ENCODE measurements around the gene YBX2.

The YBX2 gene

GRCh38 chr17:7322520-7323194, 28.2 kb upstream of the YBX2 start:
- no peak for DNase-seq

GRCh38 chr17:7321466-7321865, 27.0 kb upstream of the YBX2 start:
- no peak for DNase-seq

GRCh38 chr17:7318121-7318860, 23.9 kb upstream of the YBX2 start:
- DNase-seq: no peak

- no peak for DNase-seq
Observed at GRCh38 chr17:7317161-7317803, 22.8 kb upstream of the YBX2 start.

DNA sequence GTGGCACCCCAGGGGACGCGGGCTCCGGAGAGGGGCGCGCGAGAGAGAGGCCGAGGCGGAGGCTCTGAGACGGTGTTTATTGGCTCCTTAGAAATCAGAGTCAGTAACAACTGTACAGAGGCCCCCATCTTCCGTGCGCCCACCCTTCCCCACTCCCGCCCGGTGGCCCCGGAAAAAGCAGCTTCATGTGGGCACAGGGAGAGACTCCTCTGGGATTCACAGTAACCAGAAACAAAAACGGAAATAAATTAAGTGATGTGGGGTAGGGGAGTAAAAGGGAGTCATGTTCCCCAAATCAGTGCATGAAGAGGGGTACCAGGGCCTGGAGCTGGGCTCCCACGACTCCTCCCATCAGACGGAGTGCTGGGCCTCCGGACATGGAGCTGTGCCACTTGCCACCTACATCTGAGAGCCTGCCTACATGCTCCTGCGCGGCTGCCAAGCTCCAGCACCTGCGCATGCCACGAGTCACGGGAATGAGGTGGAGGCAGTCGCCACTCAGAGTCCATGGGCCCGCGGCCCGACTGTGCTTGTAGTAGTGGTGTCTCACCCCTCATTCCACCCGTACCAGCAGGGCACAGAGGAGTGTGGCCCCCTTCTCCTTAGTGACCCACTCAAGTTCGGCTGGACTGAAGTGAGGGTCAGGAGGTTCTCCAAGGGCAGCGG, 21.3 kb upstream of the YBX2 start:
- DNase-seq: no peak

DNA sequence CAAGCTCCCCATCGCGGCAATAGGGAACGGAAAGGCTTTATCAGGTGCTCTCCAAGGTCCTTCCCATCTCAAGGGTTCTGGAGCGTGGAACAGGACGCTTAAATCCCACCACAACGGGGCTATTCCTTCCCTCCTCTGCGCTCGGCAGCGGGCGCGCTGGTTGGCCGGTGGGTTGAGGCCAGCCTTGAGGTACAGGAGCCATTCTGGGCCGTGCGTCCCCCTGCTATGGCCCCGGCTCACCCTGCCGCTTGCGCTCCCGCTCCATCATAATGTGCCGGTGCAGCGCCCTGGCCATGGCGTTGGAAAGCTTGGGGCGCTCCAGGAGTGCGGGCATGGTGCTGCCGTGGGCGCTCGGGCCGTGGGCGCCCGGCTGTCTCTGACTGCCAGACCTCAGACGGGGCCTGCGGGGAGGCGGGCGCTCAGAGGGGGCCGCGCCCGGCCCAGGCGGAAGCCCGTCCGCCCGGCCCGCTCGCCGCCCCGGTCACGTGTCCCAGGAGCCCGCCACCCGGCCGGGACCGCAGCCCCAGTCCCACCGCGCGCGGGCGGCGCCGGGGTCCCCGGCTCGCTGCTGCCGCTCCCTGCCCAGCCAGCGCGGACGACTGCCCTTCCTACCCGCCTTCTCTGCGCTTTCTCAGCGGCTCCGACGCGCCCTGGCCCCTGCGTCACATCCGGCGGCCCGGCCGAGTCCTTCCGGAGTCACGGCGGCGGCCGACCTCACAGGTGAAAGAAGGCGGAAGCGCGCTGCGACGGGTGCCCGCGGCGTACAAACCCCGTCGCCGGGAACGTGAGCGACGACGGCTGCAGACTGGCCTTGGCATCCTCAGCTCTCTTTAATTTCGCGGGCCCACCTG, 20.5 kb upstream of the YBX2 start, which contains the start of gene GPS2:
GPS2 (minus strand) TSS at position 642 of the 851 bp plus-strand sequence; CDS start at position 334, 308 bp downstream.
- DNase-seq: peak; percentile 95

DNA sequence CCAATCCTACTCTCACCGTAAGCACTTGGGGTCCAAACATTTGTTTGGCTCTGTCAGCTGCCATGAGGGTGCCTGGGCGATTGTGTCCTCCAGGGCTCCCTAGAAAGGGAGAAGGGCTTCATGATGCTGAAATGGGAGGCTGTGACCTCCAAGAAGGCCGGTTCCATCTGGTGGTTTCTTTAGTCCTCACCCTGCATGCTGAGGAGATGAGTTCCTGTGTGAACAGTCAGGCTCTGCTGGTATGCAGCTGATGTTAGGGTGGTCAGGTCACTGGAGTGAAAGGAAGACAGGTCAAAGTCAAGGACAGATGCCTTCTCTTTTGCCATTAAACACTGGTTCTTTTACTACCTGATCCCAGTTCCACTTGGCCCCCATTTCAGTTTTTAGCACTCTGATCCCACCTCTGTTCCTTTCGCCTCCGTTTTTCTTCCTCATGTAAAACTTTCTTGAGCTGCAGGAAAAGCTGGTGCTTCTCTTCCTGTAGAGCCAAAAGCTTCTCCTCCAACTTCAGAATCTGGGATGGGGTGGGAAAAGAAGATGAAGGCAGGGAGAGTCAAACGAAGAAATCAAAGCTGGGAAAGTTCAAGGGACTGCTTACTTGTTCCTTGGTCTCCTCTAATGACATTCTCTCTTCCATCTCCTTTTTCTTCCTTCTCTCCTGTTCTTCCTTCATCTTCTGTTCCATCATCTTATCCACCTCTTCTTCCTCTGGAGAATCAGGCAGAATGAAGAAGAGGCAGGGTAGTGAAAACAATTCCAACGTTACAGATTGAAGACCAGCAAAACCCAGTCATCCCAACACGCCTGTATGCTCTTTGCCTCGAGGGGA, 19.7 kb upstream of the YBX2 start:
- peak; percentile 41 for DNase-seq

- peak; percentile 46 for DNase-seq
Observed at GRCh38 chr17:7313088-7313889, 18.9 kb upstream of the YBX2 start.

DNA sequence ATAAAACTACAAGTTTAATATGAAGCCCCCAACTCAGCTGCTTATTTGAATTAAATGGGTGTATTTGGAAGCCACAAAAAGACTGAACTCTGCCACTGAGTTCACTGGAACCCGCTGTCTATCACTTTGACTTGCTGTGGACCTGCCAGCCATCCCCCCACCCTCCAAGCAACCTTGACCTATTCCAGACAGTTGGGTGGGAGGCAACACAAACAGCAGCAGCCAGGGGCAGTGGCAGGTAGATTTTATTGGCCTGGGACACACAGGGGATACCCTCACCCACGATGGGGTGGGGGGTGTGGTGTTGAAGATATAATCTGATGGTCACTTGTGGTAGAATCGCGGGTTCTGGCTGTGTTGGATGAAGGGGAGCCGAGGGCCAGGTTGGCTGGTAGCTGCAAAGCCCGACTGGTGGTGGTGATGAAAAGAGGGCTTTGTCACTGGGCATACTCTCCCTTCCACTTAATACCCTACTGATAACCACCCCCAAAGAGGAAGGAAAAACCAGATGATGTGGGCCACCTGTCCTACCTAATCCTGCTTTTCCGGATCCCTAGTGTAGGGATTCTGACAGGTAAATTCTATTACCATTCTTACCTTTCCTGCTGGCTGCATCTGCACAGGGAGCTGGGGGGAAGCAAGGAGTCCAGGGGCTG, 18.1 kb upstream of the YBX2 start:
- no peak for DNase-seq

DNA sequence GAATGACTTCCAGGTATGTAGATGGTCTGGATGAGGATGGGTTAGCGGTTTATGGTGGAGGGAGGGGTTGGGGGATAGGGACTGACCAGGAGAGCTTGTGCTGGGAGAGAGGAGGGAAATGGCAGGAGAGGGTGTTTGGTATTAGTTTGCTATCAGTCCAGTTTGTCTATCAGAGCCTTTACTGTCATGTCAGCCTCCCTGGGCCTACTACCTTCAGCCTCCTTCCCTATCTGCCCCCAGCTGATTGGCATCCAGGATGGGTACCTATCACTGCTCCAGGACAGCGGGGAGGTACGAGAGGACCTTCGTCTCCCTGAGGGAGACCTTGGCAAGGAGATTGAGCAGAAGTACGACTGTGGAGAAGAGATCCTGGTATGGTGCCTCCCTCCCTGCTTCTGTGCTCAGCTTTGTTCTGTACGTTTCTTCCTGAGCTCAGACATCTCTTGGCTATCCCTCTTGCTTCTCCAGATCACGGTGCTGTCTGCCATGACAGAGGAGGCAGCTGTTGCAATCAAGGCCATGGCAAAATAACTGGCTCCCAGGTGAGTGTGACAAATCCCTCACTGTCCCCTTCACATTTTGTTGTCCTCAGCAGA, 16.8 kb upstream of the YBX2 start:
- no peak for DNase-seq

DNA sequence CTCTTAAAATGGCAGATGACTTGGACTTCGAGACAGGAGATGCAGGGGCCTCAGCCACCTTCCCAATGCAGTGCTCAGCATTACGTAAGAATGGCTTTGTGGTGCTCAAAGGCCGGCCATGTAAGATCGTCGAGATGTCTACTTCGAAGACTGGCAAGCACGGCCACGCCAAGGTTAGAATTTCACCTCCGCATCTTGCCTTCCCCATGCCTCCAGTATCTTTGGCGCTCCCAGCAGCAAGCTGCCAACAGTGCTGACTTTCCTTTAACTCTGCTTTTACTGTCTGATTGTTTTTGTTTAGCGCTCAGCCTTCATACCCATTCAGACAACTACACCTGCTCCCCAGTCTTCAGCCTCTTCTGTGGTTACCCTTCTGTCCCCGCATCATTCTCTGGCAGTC, 15.2 kb upstream of the YBX2 start:
- no peak for DNase-seq

DNA sequence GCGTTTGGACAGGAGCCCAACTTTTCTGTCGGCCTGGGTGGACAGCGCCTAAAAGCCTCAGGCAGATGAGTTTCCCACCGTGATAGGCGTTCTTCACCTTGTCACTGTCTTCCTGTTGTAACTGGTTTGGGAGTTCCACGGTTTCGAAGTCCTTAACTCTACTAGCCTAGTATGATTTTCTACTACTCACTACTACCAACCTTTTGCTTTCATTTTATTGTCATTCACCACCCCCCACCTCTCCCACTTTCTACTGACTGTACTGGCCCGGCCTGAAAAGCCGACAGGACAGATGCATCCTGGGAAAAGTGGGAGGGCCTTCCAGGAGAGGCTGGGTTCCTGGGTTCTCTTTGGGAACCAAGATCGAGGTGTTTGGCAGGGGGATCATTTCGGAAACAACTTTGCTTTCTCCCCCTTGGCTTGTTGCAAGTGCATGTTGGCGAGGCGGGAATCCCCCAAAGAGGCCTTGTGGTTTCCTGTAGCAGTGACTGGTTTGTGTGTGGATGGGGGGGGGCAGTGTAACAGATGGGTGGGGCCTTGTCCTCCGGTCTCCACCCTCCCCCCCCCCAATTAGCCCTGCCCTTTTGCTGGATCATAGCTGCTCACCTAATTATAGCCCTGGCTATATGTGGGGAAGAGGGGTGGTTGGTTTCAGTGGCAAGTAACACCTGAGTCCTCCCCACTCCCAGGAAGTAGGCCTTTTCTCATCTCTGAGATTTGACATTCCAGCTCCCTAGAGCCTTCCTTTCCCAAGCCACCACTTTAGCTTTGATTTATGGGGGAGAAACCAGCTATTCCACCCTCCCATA, 14.4 kb upstream of the YBX2 start:
- DNase-seq: peak; percentile 90

DNA sequence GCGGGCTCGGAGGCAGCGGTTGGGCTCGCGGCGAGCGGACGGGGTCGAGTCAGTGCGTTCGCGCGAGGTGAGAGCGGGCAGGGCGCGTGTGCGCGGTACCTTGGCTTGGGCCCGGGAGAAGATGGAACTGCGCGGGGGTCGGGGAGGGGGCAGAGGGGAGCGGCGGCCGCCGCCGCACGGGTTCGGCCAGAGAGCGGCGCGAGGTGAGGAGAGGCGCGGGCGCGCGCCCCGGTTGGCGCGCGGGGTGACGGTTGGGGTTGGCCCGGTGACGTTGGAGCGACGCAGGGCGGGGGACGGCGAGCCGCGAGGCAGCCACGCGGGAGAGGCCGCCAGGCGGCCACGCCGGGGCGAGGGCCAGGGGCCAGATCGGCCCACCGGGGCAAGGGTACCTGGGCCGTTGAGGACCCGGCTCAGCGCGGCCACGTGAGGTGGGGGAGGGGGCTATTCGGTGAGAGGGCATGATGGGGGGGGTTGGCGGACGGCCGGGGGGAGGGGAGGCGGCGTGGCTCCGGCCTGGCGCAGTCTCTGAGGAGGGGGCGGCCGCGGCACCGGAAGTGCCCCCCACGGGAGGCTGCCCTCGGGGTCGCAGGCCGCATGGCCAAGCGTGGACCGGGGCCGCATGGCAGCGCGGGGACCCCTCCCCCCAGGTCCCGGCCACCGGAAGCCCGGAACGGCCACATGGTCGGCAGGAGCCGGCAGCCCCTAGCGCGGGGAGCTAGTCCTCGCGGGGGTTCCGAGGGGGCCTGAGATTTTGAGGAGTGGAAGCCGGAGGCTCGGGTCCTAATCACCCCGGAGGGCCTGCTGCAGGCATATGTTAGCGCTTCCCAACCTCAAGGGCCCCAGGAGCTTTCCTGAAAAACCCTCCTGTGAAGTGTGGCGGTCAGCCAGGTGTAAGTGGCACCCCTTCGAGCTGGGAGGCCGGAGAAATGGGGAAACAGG, 13.5 kb upstream of the YBX2 start:
- peak; percentile 62 for DNase-seq

- peak; percentile 100 for DNase-seq
Observed at GRCh38 chr17:7306911-7307685, 12.7 kb upstream of the YBX2 start, which contains the start of gene EIF5A. Gene EIF5A, plus strand, starts transcription at chr17:7307628. Its CDS starts 2,008 bp downstream, at chr17:7309636.

DNA sequence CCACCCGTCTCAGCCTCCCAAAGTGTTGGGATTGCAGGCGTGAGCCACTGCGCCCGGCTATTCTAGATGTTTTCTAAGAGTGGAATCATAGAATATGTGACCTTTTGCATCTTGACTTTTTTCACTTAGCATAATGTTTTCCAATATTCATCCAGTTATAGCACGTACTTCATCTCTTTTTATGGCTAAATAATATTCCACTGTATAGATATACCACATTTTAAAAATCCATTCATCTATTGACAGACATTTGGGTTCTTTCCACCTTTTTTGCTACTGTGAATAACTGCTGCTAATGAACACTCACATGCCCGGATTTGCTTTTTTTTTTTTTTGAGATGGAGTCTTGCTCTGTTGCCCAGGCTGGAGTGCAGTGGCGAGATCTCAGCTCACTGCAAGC, 9.7 kb upstream of the YBX2 start:
- DNase-seq: no peak

- peak; percentile 80 for DNase-seq
Observed at GRCh38 chr17:7296189-7296861, 1.9 kb upstream of the YBX2 start.

All from activated CD4-positive, alpha-beta T cell treated with anti-CD3 and anti-CD28 coated beads, Interleukin-10, Interleukin-2, amounts not matched to agents 100 ng/mL and 50 ng/mL, durations not matched to agents 16 hours and 8 hours (primary cell).